ENCODE measurements around the gene FXYD6. TPM values are rescaled to one million over a fixed set of nuclear protein-coding genes. Genes with fewer than 3 reads are reported as not detected.
A peak's percentile ranks its signal among the peaks of the same experiment; 100 is the strongest.

The FXYD6 gene
- total and polyA plus RNA-seq, 3 experiments from 2014 or later, result 0.11 TPM; not detected in 2

- H3K27me3 ChIP-seq (ENCODE audit: insufficient read depth, low read length, poor library complexity, severe bottlenecking), result no peaks in the 10 kb centered on the region
- H3K36me3 ChIP-seq (ENCODE audit: insufficient read depth, low read length), result no peaks in the 10 kb centered on the region
- H3K4me3 ChIP-seq (ENCODE audit: low read length), result no peak overlapping the region
- Mint-ChIP-seq H3K4me1 (no peaks in the 10 kb centered on the region), H3K36me3 (peaks cover 0 to 2% (median 0%) of the 10 kb centered on the region in 3 donors), H3K27me3 (peaks cover 3 to 19% of the 10 kb centered on the region in 2 donors), H3K4me3 (no peak overlapping the region), H3K9me3 (no peaks in the 10 kb centered on the region), H3K27ac (peak overlapping the region in 2 of 8 donors; percentile 61 to 70)
- H3K27ac ChIP-seq (ENCODE audit: low read depth, low read length), result no peak overlapping the region
- H3K9me3 ChIP-seq (ENCODE audit: low read length), result no peaks in the 10 kb centered on the region
- DNase-seq, result no peak
- H3K4me1 ChIP-seq (ENCODE audit: insufficient read depth, low read length), result no peaks in the 10 kb centered on the region
- CTCF ChIA-PET, result interaction anchor here (1.4 kb wide), 1 partner anchor 85 kb away, joined by 4 read pairs; no protein-coding TSS in a partner anchor
- POLR2A ChIA-PET, result interaction anchor here (0.7 kb wide), 1 partner anchor 195 kb away, joined by 3 read pairs; no protein-coding TSS in a partner anchor
These were observed 15.1 kb downstream of the FXYD6 start for GRCh38 chr11:117861151-117862018.

- no peak overlapping the region for H3K27ac Mint-ChIP-seq
- peaks cover 3 to 26% of the 10 kb centered on the region in 2 donors for H3K27me3 Mint-ChIP-seq
- H3K27ac ChIP-seq (ENCODE audit: low read depth, low read length), result no peak overlapping the region
- no peak for DNase-seq
- no peak overlapping the region for H3K4me3 Mint-ChIP-seq
- H3K9me3 ChIP-seq (ENCODE audit: low read length), result no peaks in the 10 kb centered on the region
- no peaks in the 10 kb centered on the region for H3K4me1 Mint-ChIP-seq
- no peak overlapping the region for H3K4me3 ChIP-seq (ENCODE audit: low read length)
- H3K36me3 ChIP-seq (ENCODE audit: insufficient read depth, low read length), result no peaks in the 10 kb centered on the region
- no peaks in the 10 kb centered on the region for H3K4me1 ChIP-seq (ENCODE audit: insufficient read depth, low read length)
- ChIA-PET POLR2A (no interaction called here), CTCF (interaction anchor here (0.9 to 1.4 kb wide), 3 partner anchors 43 to 90 kb away, joined by 3 to 5 read pairs (median 4); no protein-coding TSS in a partner anchor)
- no peaks in the 10 kb centered on the region for H3K27me3 ChIP-seq (ENCODE audit: insufficient read depth, low read length, poor library complexity, severe bottlenecking)
- H3K36me3 Mint-ChIP-seq, result peaks cover 0 to 2% (median 0%) of the 10 kb centered on the region in 3 donors
- no peaks in the 10 kb centered on the region for H3K9me3 Mint-ChIP-seq
These were observed 16.3 kb downstream of the FXYD6 start for GRCh38 chr11:117860139-117860538.

GRCh38 chr11:117859488-117860112 is 16.9 kb downstream of the FXYD6 start:
- CTCF ChIA-PET, result interaction anchor here (0.9 to 1.4 kb wide), 3 partner anchors 42 to 91 kb away, joined by 3 to 5 read pairs (median 4); no protein-coding TSS in a partner anchor
- no peak for DNase-seq
- no peak overlapping the region for H3K27ac ChIP-seq (ENCODE audit: low read depth, low read length)
- no peaks in the 10 kb centered on the region for H3K9me3 ChIP-seq (ENCODE audit: low read length)
- POLR2A ChIA-PET, result no interaction called here
- H3K4me1 ChIP-seq (ENCODE audit: insufficient read depth, low read length), result no peaks in the 10 kb centered on the region
- no peak overlapping the region for H3K4me3 ChIP-seq (ENCODE audit: low read length)
- H3K36me3 ChIP-seq (ENCODE audit: insufficient read depth, low read length), result no peaks in the 10 kb centered on the region
- H3K36me3 Mint-ChIP-seq, result peaks cover 0 to 2% (median 0%) of the 10 kb centered on the region in 3 donors
- no peaks in the 10 kb centered on the region for H3K27me3 ChIP-seq (ENCODE audit: insufficient read depth, low read length, poor library complexity, severe bottlenecking)
- no peaks in the 10 kb centered on the region for H3K9me3 Mint-ChIP-seq
- H3K27me3 Mint-ChIP-seq, result peaks cover 3 to 23% of the 10 kb centered on the region in 2 donors
- H3K4me3 Mint-ChIP-seq, result no peak overlapping the region
- H3K27ac Mint-ChIP-seq, result no peak overlapping the region
- no peaks in the 10 kb centered on the region for H3K4me1 Mint-ChIP-seq

GRCh38 chr11:117859061-117859460 is 17.4 kb downstream of the FXYD6 start:
- Histone ChIP-seq H3K4me3 (ENCODE audit: low read length) (no peak overlapping the region), H3K27ac (ENCODE audit: low read depth, low read length) (no peak overlapping the region), H3K27me3 (ENCODE audit: insufficient read depth, low read length, poor library complexity, severe bottlenecking) (no peaks in the 10 kb centered on the region), H3K9me3 (ENCODE audit: low read length) (no peaks in the 10 kb centered on the region), H3K4me1 (ENCODE audit: insufficient read depth, low read length) (no peaks in the 10 kb centered on the region), H3K36me3 (ENCODE audit: insufficient read depth, low read length) (no peaks in the 10 kb centered on the region)
- POLR2A ChIA-PET, result no interaction called here
- no peak overlapping the region for H3K27ac Mint-ChIP-seq
- H3K4me1 Mint-ChIP-seq, result no peaks in the 10 kb centered on the region
- no peaks in the 10 kb centered on the region for H3K9me3 Mint-ChIP-seq
- no peak overlapping the region for H3K4me3 Mint-ChIP-seq
- H3K27me3 Mint-ChIP-seq, result peaks cover 6 to 26% of the 10 kb centered on the region in 2 donors
- peaks cover 0 to 2% (median 0%) of the 10 kb centered on the region in 3 donors for H3K36me3 Mint-ChIP-seq
- no peak for DNase-seq
- CTCF ChIA-PET, result interaction anchor here (0.9 kb wide), 1 partner anchor 91 kb away, joined by 3 read pairs; no protein-coding TSS in a partner anchor

- Mint-ChIP-seq H3K27ac (no peak overlapping the region), H3K4me3 (no peak overlapping the region), H3K36me3 (peaks cover 0 to 3% (median 3%) of the 10 kb centered on the region in 3 donors), H3K27me3 (peaks cover 6 to 28% of the 10 kb centered on the region in 2 donors), H3K9me3 (peaks cover 0 to 3% (median 0%) of the 10 kb centered on the region in 5 donors), H3K4me1 (no peaks in the 10 kb centered on the region)
- no peaks in the 10 kb centered on the region for H3K4me1 ChIP-seq (ENCODE audit: insufficient read depth, low read length)
- H3K36me3 ChIP-seq (ENCODE audit: insufficient read depth, low read length), result no peaks in the 10 kb centered on the region
- CTCF ChIA-PET, result no interaction called here
- POLR2A ChIA-PET, result no interaction called here
- H3K27me3 ChIP-seq (ENCODE audit: insufficient read depth, low read length, poor library complexity, severe bottlenecking), result no peaks in the 10 kb centered on the region
- H3K9me3 ChIP-seq (ENCODE audit: low read length), result no peaks in the 10 kb centered on the region
- DNase-seq, result no peak
- no peak overlapping the region for H3K27ac ChIP-seq (ENCODE audit: low read depth, low read length)
- no peak overlapping the region for H3K4me3 ChIP-seq (ENCODE audit: low read length)
These were observed 18.6 kb downstream of the FXYD6 start for GRCh38 chr11:117857734-117858414.

- no peaks in the 10 kb centered on the region for H3K9me3 ChIP-seq (ENCODE audit: low read length)
- H3K27ac ChIP-seq (ENCODE audit: low read depth, low read length), result no peak overlapping the region
- peaks cover 0 to 6% (median 3%) of the 10 kb centered on the region in 3 donors for H3K36me3 Mint-ChIP-seq
- no peak for DNase-seq
- ChIA-PET POLR2A (no interaction called here), CTCF (interaction anchor here (1.0 kb wide), 1 partner anchor 430 kb away, joined by 3 read pairs; no protein-coding TSS in a partner anchor)
- no peaks in the 10 kb centered on the region for H3K36me3 ChIP-seq (ENCODE audit: insufficient read depth, low read length)
- H3K4me3 ChIP-seq (ENCODE audit: low read length), result no peak overlapping the region
- peaks cover 9 to 34% of the 10 kb centered on the region in 2 donors for H3K27me3 Mint-ChIP-seq
- peaks cover 0 to 8% (median 0%) of the 10 kb centered on the region in 5 donors for H3K9me3 Mint-ChIP-seq
- H3K4me1 ChIP-seq (ENCODE audit: insufficient read depth, low read length), result no peaks in the 10 kb centered on the region
- peak overlapping the region in 1 of 8 donors; percentile 55 for H3K27ac Mint-ChIP-seq
- H3K4me3 Mint-ChIP-seq, result no peak overlapping the region
- no peaks in the 10 kb centered on the region for H3K27me3 ChIP-seq (ENCODE audit: insufficient read depth, low read length, poor library complexity, severe bottlenecking)
- no peaks in the 10 kb centered on the region for H3K4me1 Mint-ChIP-seq
These were observed 20.4 kb downstream of the FXYD6 start for GRCh38 chr11:117855912-117856651.

- Mint-ChIP-seq H3K9me3 (peaks cover 0 to 8% (median 0%) of the 10 kb centered on the region in 5 donors), H3K27ac (no peak overlapping the region), H3K27me3 (peaks cover 9 to 30% of the 10 kb centered on the region in 2 donors), H3K36me3 (peaks cover 0 to 6% (median 3%) of the 10 kb centered on the region in 3 donors), H3K4me3 (no peak overlapping the region), H3K4me1 (peaks cover 1 to 2% (median 1%) of the 10 kb centered on the region in 3 donors)
- no peaks in the 10 kb centered on the region for H3K27me3 ChIP-seq (ENCODE audit: insufficient read depth, low read length, poor library complexity, severe bottlenecking)
- H3K36me3 ChIP-seq (ENCODE audit: insufficient read depth, low read length), result no peaks in the 10 kb centered on the region
- no peaks in the 10 kb centered on the region for H3K9me3 ChIP-seq (ENCODE audit: low read length)
- CTCF ChIA-PET, result interaction anchor here (1.3 to 1.4 kb wide), 2 partner anchors 91 to 198 kb away, joined by 4 read pairs; no protein-coding TSS in a partner anchor
- POLR2A ChIA-PET, result no interaction called here
- no peak overlapping the region for H3K4me3 ChIP-seq (ENCODE audit: low read length)
- no peaks in the 10 kb centered on the region for H3K4me1 ChIP-seq (ENCODE audit: insufficient read depth, low read length)
- H3K27ac ChIP-seq (ENCODE audit: low read depth, low read length), result no peak overlapping the region
- no peak for DNase-seq
These were observed 21.1 kb downstream of the FXYD6 start for GRCh38 chr11:117855186-117855845.
